ENCODE measurements around the gene MSGN1. TPM values are rescaled to one million over a fixed set of nuclear protein-coding genes. Genes with fewer than 3 reads are reported as not detected.

The MSGN1 gene
- total and polyA plus RNA-seq, 3 donors from 2014 or later = not detected

Other genes with a start within 250 kb of the MSGN1 start
- gene SMC6, start 62.6 kb upstream of the MSGN1 start, total RNA-seq = 10 to 100 TPM; 73.8 to 79.0 TPM
- gene SMC6, start 62.6 kb upstream of the MSGN1 start, polyA plus RNA-seq (ENCODE audit: insufficient read depth, low read depth, low replicate concordance) = 21.7 TPM
- 10 to 100 TPM; 31.9 to 59.1 TPM for gene GEN1, start 62.3 kb upstream of the MSGN1 start, total RNA-seq
- 12.8 TPM for gene GEN1, start 62.3 kb upstream of the MSGN1 start, polyA plus RNA-seq (ENCODE audit: insufficient read depth, low read depth, low replicate concordance)
- gene KCNS3, start 62.2 kb downstream of the MSGN1 start, total RNA-seq = 10 to 100 TPM; 17.4 to 86.9 TPM
- gene KCNS3, start 62.2 kb downstream of the MSGN1 start, polyA plus RNA-seq (ENCODE audit: insufficient read depth, low read depth, low replicate concordance) = 12.1 TPM

Data from testis (tissue), 3 donors.